H1 (cell line): Measurements from ENCODE around the gene FOXB1. TPM values are rescaled to one million over a fixed set of nuclear protein-coding genes. Genes with fewer than 3 reads are reported as not detected.

Experiments
- CBX8 ChIP-seq: fragments of 300-800, 300-1000 bp; sonication (generic); IDR thresholded peaks from 2 replicates; pipeline ENCODE4 v1.7.1; 2016; ENCODE audit warnings: low read depth, low read length, borderline replicate concordance
- CEBPB ChIP-seq: IDR thresholded peaks from 2 replicates; pipeline ENCODE4 v1.6.1; 2012; ENCODE audit warnings: low read depth, low read length
- FOSL1 ChIP-seq: IDR thresholded peaks from 2 replicates; pipeline ENCODE4 v1.6.1; 2011; ENCODE audit warnings: mild to moderate bottlenecking, low read depth, low read length, moderate library complexity; ENCODE audit not compliant: insufficient read depth
- GABPA ChIP-seq: IDR thresholded peaks from 2 replicates; pipeline ENCODE4 v1.6.1; 2011; ENCODE audit warnings: mild to moderate bottlenecking, low read length, moderate library complexity, borderline replicate concordance; ENCODE audit not compliant: insufficient read depth
- GTF2F1 ChIP-seq: IDR thresholded peaks from 2 replicates; pipeline ENCODE4 v1.6.1; 2012; ENCODE audit warnings: low read depth, low read length, improper control_type of control experiment, borderline replicate concordance
- HDAC2 ChIP-seq, 2 experiments: fragments of 300-600 bp in 1 of 2; sonication (generic) in 1 of 2; IDR thresholded peaks; 2 replicates each; pipeline ENCODE4 v1.6.1; 2011 to 2012; ENCODE audit warnings: low read depth in 2 of 2, low read length in 2 of 2, mild to moderate bottlenecking in 2 of 2, moderate library complexity in 2 of 2, borderline replicate concordance in 1 of 2, inconsistent platforms in 1 of 2
- HDAC6 ChIP-seq: IDR thresholded peaks from one replicate; pipeline ENCODE4 v1.7.1; 2012; ENCODE audit warnings: low read depth, mild to moderate bottlenecking, inconsistent platforms, low read length, moderate library complexity
- JUND ChIP-seq: IDR thresholded peaks from 2 replicates; pipeline ENCODE4 v1.6.1; 2011; ENCODE audit warnings: mild to moderate bottlenecking, improper control_type of control experiment, low read length
- KDM4A ChIP-seq: IDR thresholded peaks from one replicate; pipeline ENCODE4 v1.7.1; 2012; ENCODE audit warnings: low read depth, mild to moderate bottlenecking, moderate library complexity, low read length, inconsistent platforms; ENCODE audit not compliant: severe bottlenecking
- PHF8 ChIP-seq: fragments of 200-600 bp; sonication (generic); conservative IDR thresholded peaks from 2 replicates; pipeline ENCODE4 v1.7.1; 2012; ENCODE audit warnings: low read depth, mild to moderate bottlenecking, inconsistent platforms, low read length, moderate library complexity
- POLR2A ChIP-seq, 2 experiments: IDR thresholded peaks; 1 replicate in 1 of 2; 2 replicates in 1 of 2; pipeline ENCODE4 v1.6.1; 2011; ENCODE audit warnings: low read depth in 2 of 2, low read length in 2 of 2, mild to moderate bottlenecking in 2 of 2; ENCODE audit errors: control extremely low read depth in 1 of 2
- POLR2AphosphoS5 ChIP-seq: IDR thresholded peaks from 2 replicates; pipeline ENCODE4 v1.6.1; 2011; ENCODE audit warnings: low read depth, low read length
- RAD21 ChIP-seq, 2 experiments: IDR thresholded peaks in 1 of 2; conservative IDR thresholded peaks in 1 of 2; 2 replicates each; pipeline ENCODE4 v1.6.1; 2011; ENCODE audit warnings: low read depth in 2 of 2, low read length in 2 of 2, improper control_type of control experiment in 1 of 2, inconsistent platforms in 1 of 2, mild to moderate bottlenecking in 1 of 2, moderate library complexity in 1 of 2
- RBBP5 ChIP-seq: IDR thresholded peaks from 2 replicates; pipeline ENCODE4 v1.7.1; 2012; ENCODE audit warnings: low read depth, mild to moderate bottlenecking, inconsistent platforms, low read length, moderate library complexity, borderline replicate concordance
- SP1 ChIP-seq: IDR thresholded peaks from 2 replicates; pipeline ENCODE4 v1.6.1; 2011; ENCODE audit warnings: low read depth, low read length
- SP2 ChIP-seq: IDR thresholded peaks from 2 replicates; pipeline ENCODE4 v1.6.1; 2012; ENCODE audit warnings: mild to moderate bottlenecking, low read length, inconsistent platforms
- SUZ12 ChIP-seq: fragments of 200-600 bp; sonication (generic); IDR thresholded peaks from 2 replicates; pipeline ENCODE4 v1.6.1; 2012; ENCODE audit warnings: mild to moderate bottlenecking, inconsistent platforms, low read length, moderate library complexity, mixed read lengths
- TAF7 ChIP-seq: optimal IDR thresholded peaks from 2 replicates; pipeline ENCODE3; 2011; ENCODE audit warnings: low read depth, mild to moderate bottlenecking, inconsistent platforms, low read length, moderate library complexity, borderline replicate concordance
- TEAD4 ChIP-seq: IDR thresholded peaks from 2 replicates; pipeline ENCODE4 v1.6.1; 2012; ENCODE audit warnings: low read depth, low read length, inconsistent platforms, mixed read lengths
- YY1 ChIP-seq: IDR thresholded peaks from 2 replicates; pipeline ENCODE4 v1.6.1; 2011; ENCODE audit warnings: low read depth, mild to moderate bottlenecking, low read length
- ZNF274 ChIP-seq: IDR thresholded peaks from 2 replicates; pipeline ENCODE4 v1.7.0; 2012; ENCODE audit warnings: low read length, borderline replicate concordance; ENCODE audit errors: extremely low read depth
- polyA plus RNA-seq, 7 experiments: library from polyadenylated mRNA; depleted of rRNA in 3 of 7; stranded (reverse) in 5 of 7; unstranded in 2 of 7; fragments of >200 nt in 5 of 7; fragments of 200-250 nt in 2 of 7; gene quantifications; 1 replicate in 5 of 7; 2 replicates in 1 of 7; 4 replicates in 1 of 7; pipeline versions ENCODE4 v1.2.1 to v1.2.3, GENCODE V29; 2011 to 2013; ENCODE audit warnings: missing spikeins in 2 of 7, mixed read lengths in 2 of 7
- total RNA-seq: library from RNA; stranded (reverse); fragmentation: NEBNext Ultra II Directional; extraction: Animal tissue kit (Norgen Biotek cat#: 25700); gene quantifications from 2 replicates; pipeline ENCODE4 v1.2.1, GENCODE V29; 2021
- TF ChIP-seq, protein P1 (sequence below): IDR thresholded peaks from 2 replicates; pipeline ENCODE4 v1.6.1; 2012; ENCODE audit warnings: inconsistent platforms
- TF ChIP-seq, protein P2 (sequence below): IDR thresholded peaks from 2 replicates; pipeline ENCODE4 v1.6.1; 2012; ENCODE audit warnings: inconsistent platforms

The FOXB1 gene
- total and polyA plus RNA-seq, 2 of the 8 experiments (the other 6 are each of a cell fraction or from before 2014, with no cell fraction given): 0.92 to 1.5 TPM

DNA sequence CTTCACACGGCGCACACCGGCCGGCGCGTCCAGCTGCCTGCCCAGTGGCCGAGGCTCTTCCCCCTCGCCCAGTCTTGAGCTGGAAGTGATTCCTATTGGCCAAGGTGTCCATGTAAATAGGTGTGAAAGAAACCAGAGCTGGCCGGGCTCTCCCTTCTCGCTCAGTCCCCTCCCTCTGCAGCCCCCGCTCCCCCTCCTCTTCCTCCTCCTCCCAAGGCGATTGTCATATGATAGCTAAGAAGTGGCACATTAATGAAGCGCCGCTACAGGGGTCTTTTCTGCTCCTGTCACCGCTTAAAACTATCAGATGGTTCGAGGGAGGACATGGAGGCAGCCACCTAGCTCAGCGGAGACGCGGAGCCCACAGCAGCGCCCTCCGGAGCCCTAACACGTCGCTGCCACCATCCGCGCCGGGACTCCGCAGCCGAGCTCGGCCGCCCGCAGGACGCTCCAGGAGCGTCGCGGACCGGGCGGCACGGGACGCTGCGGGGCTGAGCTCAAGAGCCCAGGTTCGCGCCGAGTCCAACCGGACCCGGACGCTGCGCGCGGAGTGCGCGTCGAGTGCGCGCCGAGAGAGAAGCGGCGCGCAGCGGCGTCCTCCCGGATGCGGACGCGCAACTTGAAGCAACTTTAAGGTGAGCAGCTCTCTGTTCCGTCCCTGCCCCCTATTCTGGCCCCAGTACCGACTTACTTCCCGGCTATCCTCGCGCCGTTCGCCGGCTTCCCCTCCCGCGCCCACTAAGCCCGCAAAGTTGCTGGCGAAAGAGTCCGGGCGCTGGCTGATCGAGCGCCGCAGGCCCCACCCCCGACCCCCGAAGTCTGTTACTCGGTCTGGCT lies at the start of gene FOXB1 (continued):
- TF ChIP-seq HDAC2 (IDR thresholded peaks at IDR 0.05; ENCODE audit: borderline replicate concordance in 1 of 2, low read depth in 2 of 2, low read length in 2 of 2) (no peak), TEAD4 (peak; percentile 57; the same call in 1 of the 2 replicates), TAF7 (no peak), SP2 (no peak), FOSL1 (no peak), POLR2AphosphoS5 (no peak), GTF2F1 (no peak), RBBP5 (0 out of 2 replicates have a peak, but pooled peaks have one; percentile 14), RAD21 (IDR thresholded peaks at IDR 0.05 in 1 of 2, conservative IDR thresholded peaks at IDR 0.05 in 1 of 2; ENCODE audit: low read depth in 2 of 2, low read length in 2 of 2) (peak in 1 of 2 experiments; percentile 29; a peak in 1 of 4 replicates), CBX8 (no peak), PHF8 (no peak), SUZ12 (no peak; the same call in 1 of the 2 replicates), YY1 (no peak), ZNF274 (no peak), HDAC6 (no peak), SP1 (no peak), KDM4A (peak; percentile 85), GABPA (no peak), POLR2A (IDR thresholded peaks at IDR 0.05; ENCODE audit: control extremely low read depth in 1 of 2, low read depth in 2 of 2, low read length in 2 of 2) (no peak), JUND (no peak; the same call in 1 of the 2 replicates), CEBPB (no peak)
- TF ChIP-seq, protein P1, sequence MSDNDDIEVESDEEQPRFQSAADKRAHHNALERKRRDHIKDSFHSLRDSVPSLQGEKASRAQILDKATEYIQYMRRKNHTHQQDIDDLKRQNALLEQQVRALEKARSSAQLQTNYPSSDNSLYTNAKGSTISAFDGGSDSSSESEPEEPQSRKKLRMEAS: peak; percentile 77
- TF ChIP-seq, protein P2, sequence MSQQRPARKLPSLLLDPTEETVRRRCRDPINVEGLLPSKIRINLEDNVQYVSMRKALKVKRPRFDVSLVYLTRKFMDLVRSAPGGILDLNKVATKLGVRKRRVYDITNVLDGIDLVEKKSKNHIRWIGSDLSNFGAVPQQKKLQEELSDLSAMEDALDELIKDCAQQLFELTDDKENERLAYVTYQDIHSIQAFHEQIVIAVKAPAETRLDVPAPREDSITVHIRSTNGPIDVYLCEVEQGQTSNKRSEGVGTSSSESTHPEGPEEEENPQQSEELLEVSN: peak; percentile 86
